Measurements from ENCODE around the gene MYO5B. TPM values are rescaled to one million over a fixed set of nuclear protein-coding genes. Genes with fewer than 3 reads are reported as not detected.

The MYO5B gene
- total and polyA plus RNA-seq, 10 of the 15 experiments (the other 5 are each of a cell fraction or from before 2014, with no cell fraction given): 2.5 to 4.5 (median 3.3) TPM

DNA sequence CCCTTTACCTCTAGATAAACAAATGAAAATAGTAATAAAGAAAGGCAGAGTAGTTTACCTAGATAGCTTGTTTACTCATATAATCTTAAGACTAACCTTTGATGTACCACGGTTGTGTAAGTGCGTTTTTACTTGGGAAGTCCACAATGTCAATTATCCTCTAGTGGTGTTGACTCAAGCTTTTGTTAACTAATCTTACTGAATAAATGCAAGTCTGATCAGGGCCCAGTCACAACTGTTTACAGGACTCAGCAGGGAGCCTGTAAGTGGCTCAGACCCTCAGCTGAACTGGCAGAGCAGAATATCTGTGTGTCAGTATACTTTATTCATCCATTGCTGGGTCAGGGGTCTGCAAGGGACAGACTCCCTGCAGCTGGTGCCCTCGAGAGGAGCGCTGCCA, 283.5 kb downstream of the MYO5B start (continued):
- TF ChIP-seq ZNF592 (IDR thresholded peaks at IDR 0.05): no peak
- no peak for TF ChIP-seq FOS (IDR thresholded peaks at IDR 0.05; ENCODE audit: borderline replicate concordance, extremely low read depth, insufficient read length)
- TF ChIP-seq SREBF2 (IDR thresholded peaks at IDR 0.05; ENCODE audit: low read length): no peak
- TF ChIP-seq E2F4 (IDR thresholded peaks at IDR 0.05; ENCODE audit: low read depth, low read length): no peak
- no peak for TF ChIP-seq EP300 (IDR thresholded peaks at IDR 0.05; ENCODE audit: borderline replicate concordance in 1 of 2, control insufficient read depth in 1 of 2, low read depth in 2 of 2, low read length in 2 of 2)
- no peak for TF ChIP-seq MYB (IDR thresholded peaks at IDR 0.05; ENCODE audit: borderline replicate concordance, low read depth, low read length)
- no peak for TF ChIP-seq GATAD2B (conservative IDR thresholded peaks at IDR 0.05; ENCODE audit: low read depth)
- TF ChIP-seq, protein P1, sequence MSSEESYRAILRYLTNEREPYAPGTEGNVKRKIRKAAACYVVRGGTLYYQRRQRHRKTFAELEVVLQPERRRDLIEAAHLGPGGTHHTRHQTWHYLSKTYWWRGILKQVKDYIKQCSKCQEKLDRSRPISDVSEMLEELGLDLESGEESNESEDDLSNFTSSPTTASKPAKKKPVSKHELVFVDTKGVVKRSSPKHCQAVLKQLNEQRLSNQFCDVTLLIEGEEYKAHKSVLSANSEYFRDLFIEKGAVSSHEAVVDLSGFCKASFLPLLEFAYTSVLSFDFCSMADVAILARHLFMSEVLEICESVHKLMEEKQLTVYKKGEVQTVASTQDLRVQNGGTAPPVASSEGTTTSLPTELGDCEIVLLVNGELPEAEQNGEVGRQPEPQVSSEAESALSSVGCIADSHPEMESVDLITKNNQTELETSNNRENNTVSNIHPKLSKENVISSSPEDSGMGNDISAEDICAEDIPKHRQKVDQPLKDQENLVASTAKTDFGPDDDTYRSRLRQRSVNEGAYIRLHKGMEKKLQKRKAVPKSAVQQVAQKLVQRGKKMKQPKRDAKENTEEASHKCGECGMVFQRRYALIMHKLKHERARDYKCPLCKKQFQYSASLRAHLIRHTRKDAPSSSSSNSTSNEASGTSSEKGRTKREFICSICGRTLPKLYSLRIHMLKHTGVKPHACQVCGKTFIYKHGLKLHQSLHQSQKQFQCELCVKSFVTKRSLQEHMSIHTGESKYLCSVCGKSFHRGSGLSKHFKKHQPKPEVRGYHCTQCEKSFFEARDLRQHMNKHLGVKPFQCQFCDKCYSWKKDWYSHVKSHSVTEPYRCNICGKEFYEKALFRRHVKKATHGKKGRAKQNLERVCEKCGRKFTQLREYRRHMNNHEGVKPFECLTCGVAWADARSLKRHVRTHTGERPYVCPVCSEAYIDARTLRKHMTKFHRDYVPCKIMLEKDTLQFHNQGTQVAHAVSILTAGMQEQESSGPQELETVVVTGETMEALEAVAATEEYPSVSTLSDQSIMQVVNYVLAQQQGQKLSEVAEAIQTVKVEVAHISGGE (CRISPR knock-in tag; IDR thresholded peaks at IDR 0.05): no peak
- TF ChIP-seq CHD4 (IDR thresholded peaks at IDR 0.05): no peak
- no peak for TF ChIP-seq RCOR1 (conservative IDR thresholded peaks at IDR 0.05; ENCODE audit: low read depth, low read length)
- TF ChIP-seq SIX5 (IDR thresholded peaks at IDR 0.05; ENCODE audit: low read depth, low read length, severe bottlenecking): no peak
